ENCODE data around the gene NHERF2.

DNA sequence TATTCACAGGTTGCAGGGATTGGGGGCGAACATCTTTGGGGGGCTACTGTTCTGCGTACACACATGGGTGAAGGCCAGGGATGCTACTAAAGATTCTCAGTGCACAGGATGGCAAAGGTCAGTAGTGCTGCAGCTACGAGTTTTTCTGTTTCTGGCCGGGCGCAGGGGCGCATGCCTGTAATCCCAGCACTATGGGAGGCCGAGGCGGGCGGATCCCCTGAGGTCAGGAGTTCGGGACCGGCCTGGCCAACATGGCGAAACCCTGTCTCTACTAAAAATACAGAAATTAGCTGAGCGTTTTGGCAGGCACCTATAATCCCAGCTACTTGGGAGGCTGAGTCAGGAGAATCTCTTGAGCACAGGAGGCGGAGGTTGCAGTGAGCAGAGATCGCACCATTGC is 13.2 kb upstream of the NHERF2 start:
- TF ChIP-seq, protein P1, sequence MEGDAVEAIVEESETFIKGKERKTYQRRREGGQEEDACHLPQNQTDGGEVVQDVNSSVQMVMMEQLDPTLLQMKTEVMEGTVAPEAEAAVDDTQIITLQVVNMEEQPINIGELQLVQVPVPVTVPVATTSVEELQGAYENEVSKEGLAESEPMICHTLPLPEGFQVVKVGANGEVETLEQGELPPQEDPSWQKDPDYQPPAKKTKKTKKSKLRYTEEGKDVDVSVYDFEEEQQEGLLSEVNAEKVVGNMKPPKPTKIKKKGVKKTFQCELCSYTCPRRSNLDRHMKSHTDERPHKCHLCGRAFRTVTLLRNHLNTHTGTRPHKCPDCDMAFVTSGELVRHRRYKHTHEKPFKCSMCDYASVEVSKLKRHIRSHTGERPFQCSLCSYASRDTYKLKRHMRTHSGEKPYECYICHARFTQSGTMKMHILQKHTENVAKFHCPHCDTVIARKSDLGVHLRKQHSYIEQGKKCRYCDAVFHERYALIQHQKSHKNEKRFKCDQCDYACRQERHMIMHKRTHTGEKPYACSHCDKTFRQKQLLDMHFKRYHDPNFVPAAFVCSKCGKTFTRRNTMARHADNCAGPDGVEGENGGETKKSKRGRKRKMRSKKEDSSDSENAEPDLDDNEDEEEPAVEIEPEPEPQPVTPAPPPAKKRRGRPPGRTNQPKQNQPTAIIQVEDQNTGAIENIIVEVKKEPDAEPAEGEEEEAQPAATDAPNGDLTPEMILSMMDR (IDR thresholded peaks at IDR 0.05) = no peak
- no peak for TF ChIP-seq EZH2 (IDR thresholded peaks at IDR 0.05)
